Renal pelvis (tissue), 4 donors: ENCODE results near the gene C1QL1. TPM values are rescaled to one million over a fixed set of nuclear protein-coding genes. Genes with fewer than 3 reads are reported as not detected.

ENCODE experiments used
- DNase-seq: peaks from one replicate; pipeline ENCODE4 v3.0.0-alpha.2; 2013
- polyA plus RNA-seq, 3 donors: library from polyadenylated mRNA; unstranded; fragments of 120-200 nt; gene quantifications; one replicate each; pipeline ENCODE4 v1.2.1, GENCODE V29; 2013; ENCODE audit not compliant: insufficient read length in 3 of 3

Gene C1QL1
- polyA plus RNA-seq, 3 donors: 2.7 to 4.4 (median 3.2) TPM

DNA sequence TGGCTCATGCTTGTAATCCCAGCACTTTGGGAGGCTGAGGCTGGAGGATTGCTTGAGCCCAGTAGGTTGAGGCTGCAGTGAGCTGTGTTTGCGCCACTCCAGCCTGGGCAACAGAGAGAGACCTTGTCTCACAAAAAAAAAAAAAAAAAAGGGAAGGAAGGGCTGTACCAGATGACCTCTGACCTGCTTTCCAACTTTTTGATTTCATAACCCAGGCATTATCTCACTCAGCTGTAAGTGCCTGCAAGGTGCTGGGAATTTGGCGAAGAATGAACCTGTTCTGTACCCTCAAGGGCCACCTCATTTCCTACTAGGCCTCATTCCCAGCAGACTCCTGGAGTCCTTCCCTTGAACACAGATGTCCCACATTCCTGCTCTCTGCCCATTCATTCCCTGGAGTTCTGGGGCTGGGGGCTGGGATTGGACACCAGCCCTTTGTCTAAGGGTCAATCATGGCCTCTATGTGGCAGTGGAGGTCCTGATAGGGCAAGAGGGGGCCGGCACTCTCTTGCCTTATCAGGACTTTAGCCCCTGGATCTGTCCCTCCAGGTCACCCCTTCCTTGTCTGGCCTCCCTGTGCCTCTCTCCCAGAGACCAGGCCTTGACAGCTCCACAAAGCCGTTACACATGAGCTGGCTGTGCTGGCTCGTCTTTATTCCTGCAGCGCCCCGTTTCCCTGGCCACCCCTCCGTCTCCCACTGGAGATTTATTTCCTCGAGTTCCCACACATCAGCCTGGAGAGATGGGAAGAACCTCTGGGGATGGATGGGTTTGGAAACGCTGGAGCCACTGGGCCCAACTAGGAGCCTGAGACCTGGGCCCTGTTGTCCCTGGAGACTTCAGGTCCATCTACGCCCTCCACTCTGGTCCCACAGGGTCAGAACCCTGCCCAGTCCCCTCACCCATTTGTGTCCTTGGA is 52.0 kb downstream of the C1QL1 start:
- DNase-seq: no peak

DNA sequence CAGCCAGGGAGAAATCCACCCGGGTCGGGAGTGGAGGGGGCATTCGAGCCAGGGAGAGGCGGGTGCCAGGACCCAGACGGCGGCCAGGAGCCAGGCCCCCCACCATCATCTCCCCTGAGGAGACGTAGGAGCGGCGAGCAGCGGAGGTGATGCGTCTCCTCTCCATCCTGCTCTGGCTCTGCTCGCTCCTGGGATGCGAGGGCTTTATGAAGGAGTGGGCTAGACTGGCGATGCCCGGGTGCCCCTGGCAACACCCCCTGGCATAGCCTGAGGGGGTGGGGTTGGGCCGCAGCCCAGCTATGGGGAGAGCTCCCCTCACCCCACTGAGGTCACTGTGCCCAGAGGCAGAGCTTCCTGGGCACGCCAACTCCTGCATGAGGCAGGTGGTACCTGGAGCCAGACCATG is 52.8 kb downstream of the C1QL1 start, which contains the start of gene GFAP:
Gene GFAP, minus strand, starts transcription at position 180 of the 406 bp plus-strand sequence. Its CDS starts 14 bp downstream, at position 166.
- DNase-seq: no peak

DNA sequence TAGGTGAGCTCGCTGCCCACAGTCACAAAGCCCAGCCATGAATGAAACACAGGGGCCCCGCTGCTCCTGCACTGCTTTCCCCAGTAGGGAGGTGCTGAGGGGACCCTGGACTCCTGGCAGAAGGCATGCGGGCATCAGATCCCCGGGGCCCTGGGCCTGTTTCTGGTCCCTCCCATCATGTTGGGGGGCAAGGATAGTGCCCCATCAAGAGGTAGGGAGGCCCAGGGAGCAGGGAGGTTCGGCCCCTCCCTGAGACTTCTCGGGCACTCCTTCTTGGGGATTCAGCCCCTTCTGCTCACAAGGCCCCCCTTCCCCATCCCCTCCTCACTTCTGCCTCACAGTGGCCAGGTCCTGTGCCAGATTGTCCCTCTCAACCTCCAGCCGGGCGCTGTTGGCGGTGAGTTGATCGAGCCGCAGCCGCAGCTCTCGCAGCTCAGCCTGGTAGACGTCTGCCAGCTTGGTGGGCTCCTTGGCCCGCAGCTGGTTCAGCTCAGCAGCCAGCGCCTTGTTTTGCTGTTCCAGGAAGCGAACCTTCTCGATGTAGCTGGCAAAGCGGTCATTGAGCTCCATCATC is 53.3 kb downstream of the C1QL1 start:
- DNase-seq: no peak

- no peak for DNase-seq
Measured at GRCh38 chr17:44914148-44914547, 54.0 kb downstream of the C1QL1 start.

GRCh38 chr17:44913676-44914075 is 54.4 kb downstream of the C1QL1 start:
- DNase-seq: no peak

GRCh38 chr17:44912763-44913544 is 55.1 kb downstream of the C1QL1 start:
- DNase-seq: no peak

DNA sequence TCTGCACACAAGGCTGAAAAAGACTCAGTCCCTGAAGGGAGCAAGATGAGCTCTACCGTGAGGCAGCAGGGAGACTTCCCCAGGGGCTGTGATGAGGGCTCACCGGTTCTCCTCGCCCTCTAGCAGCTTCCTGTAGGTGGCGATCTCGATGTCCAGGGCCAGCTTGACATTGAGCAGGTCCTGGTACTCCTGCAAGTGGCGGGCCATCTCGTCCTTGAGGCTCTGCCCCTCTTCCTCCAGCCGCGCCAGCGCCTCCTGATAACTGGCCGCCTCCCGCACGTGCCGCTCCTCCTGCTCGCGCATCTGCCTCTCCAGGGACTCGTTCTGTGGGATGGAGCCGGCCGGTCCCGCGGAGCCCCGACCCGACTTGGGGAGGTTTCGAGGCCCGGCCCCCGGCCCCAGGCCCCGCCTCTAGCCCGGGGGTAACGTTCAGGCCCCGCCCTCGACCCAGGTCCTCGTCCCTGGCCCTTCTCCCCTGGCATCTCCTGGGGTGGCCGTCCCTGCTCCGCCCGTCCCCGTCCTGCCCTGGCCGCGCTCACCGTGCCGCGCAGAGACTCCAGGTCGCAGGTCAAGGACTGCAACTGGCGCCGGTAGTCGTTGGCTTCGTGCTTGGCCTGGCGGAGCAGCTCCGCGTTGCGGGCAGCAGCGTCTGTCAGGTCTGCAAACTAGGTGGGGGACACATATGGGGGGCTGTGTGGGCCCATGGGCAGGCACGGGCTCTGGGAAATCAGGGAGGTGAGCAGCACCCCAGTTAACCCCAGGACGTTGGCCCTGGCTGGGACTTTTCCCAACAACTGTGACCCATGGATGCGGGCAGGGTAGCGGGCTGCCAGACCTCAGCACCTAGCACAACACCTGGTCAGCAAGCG is 56.7 kb downstream of the C1QL1 start:
- peak; percentile 57 for DNase-seq

- DNase-seq: no peak
Measured at GRCh38 chr17:44910231-44911106, 57.6 kb downstream of the C1QL1 start.

Other genes starting within 250 kb of the C1QL1 start
- 1 to 10 TPM; 2.7 to 3.7 (median 3.4) TPM for gene ADAM11, start 209.3 kb downstream of the C1QL1 start, polyA plus RNA-seq
- gene GJC1, start 138.0 kb downstream of the C1QL1 start, polyA plus RNA-seq: 10 to 100 TPM; 24.1 to 26.2 (median 24.3) TPM
- gene HIGD1B, start 120.4 kb downstream of the C1QL1 start, polyA plus RNA-seq: 1 to 10 TPM in 2 of 3 donors, under 1 TPM in 1; 0.91 to 1.9 (median 1.2) TPM
- gene EFTUD2, start 68.9 kb downstream of the C1QL1 start, polyA plus RNA-seq: 100 to 1,000 TPM; 101 to 113 (median 104) TPM
- gene GFAP, start 52.8 kb downstream of the C1QL1 start, polyA plus RNA-seq: 1 to 10 TPM; 1.1 to 3.4 (median 1.8) TPM
- gene KIF18B, start 20.5 kb downstream of the C1QL1 start, polyA plus RNA-seq: 10 to 100 TPM; 12.1 to 21.2 (median 15.8) TPM
- 10 to 100 TPM; 56.8 to 57.9 (median 57.9) TPM for gene DCAKD, start 83.3 kb upstream of the C1QL1 start, polyA plus RNA-seq
- 10 to 100 TPM; 71.8 to 85.3 (median 83.9) TPM for gene NMT1, start 93.0 kb upstream of the C1QL1 start, polyA plus RNA-seq
- 10 to 100 TPM; 27.4 to 35.7 (median 30.1) TPM for gene PLCD3, start 164.2 kb upstream of the C1QL1 start, polyA plus RNA-seq
- gene ACBD4, start 167.4 kb upstream of the C1QL1 start, polyA plus RNA-seq: 10 to 100 TPM; 11.1 to 19.4 (median 16.4) TPM
- gene HEXIM1, start 180.2 kb upstream of the C1QL1 start, polyA plus RNA-seq: 10 to 100 TPM; 44.6 to 46.6 (median 44.8) TPM
- gene HEXIM2, start 193.6 kb upstream of the C1QL1 start, polyA plus RNA-seq: 10 to 100 TPM; 16.6 to 18.6 (median 17.1) TPM